Small intestine (tissue), 7 donors: Measurements from ENCODE around the gene BLOC1S5. TPM values are rescaled to one million over a fixed set of nuclear protein-coding genes. Genes with fewer than 3 reads are reported as not detected.

Experiments used
- DNase-seq, 2 donors: peaks; one replicate each; pipeline versions ENCODE4 v3.0.0 to v3.0.0-alpha.2; 2013
- FAIRE-seq: peaks from 2 replicates; lab custom pipeline; 2012; peaks lifted over from hg19 to GRCh38; lab: Jason Lieb, UNC
- H3K27ac ChIP-seq, 3 donors: one replicate each; pipeline ENCODE4 v1.5.1; 2013; ENCODE audit warnings: low read length in 2 of 3, mild to moderate bottlenecking in 2 of 3, control low read depth in 1 of 3, inconsistent platforms in 1 of 3, low read depth in 1 of 3, moderate library complexity in 1 of 3
- H3K27me3 ChIP-seq, 3 donors: one replicate each; pipeline ENCODE4 v1.6.1; 2013; ENCODE audit warnings: low read length in 3 of 3, inconsistent platforms in 1 of 3; ENCODE audit not compliant: control insufficient read depth in 3 of 3, insufficient read depth in 3 of 3
- H3K36me3 ChIP-seq, 3 donors: one replicate each; pipeline ENCODE4 v1.6.1; 2013; ENCODE audit warnings: low read length in 3 of 3, inconsistent platforms in 1 of 3, low read depth in 1 of 3, mild to moderate bottlenecking in 1 of 3, moderate library complexity in 1 of 3; ENCODE audit not compliant: control insufficient read depth in 3 of 3, insufficient read depth in 2 of 3
- H3K4me1 ChIP-seq, 3 donors: one replicate each; pipeline ENCODE4 v1.6.1; 2013; ENCODE audit warnings: low read length in 2 of 3, inconsistent platforms in 1 of 3, low read depth in 1 of 3, mild to moderate bottlenecking in 1 of 3, moderate library complexity in 1 of 3; ENCODE audit not compliant: control insufficient read depth in 3 of 3, insufficient read depth in 2 of 3
- H3K4me3 ChIP-seq, 3 donors: one replicate each; pipeline ENCODE4 v1.5.1; 2013; ENCODE audit warnings: low read length in 3 of 3, control low read depth in 1 of 3, inconsistent platforms in 1 of 3, low read depth in 1 of 3, mild to moderate bottlenecking in 1 of 3, moderate library complexity in 1 of 3
- H3K9me3 ChIP-seq, 2 donors: one replicate each; pipeline ENCODE4 v1.6.1; 2013; ENCODE audit warnings: low read depth in 1 of 2, low read length in 1 of 2; ENCODE audit not compliant: control insufficient read depth in 2 of 2, insufficient read depth in 1 of 2
- WGBS, 3 donors: extraction: QIAGEN DNeasy Blood & Tissue Kit; methylation state at CpG; one replicate each; pipeline ENCODE4 v1.1.7; 2013; 5-methylcytosine and 5-hydroxymethylcytosine counted together
- polyA plus RNA-seq, 4 donors: library from polyadenylated mRNA; stranded (reverse) in 3 of 4; unstranded in 1 of 4; fragments of 200-250 nt in 3 of 4; fragments of 120-200 nt in 1 of 4; gene quantifications; one replicate each; pipeline versions ENCODE4 v1.2.1 to v1.2.3, GENCODE V29; 2013
- donor health status: healthy with polysubstance abuse.
- donor health status: control.
- donor health status: control.
- donor health status: Bipolar disorder and iron deficiency.
- donor health status: healthy.

Gene BLOC1S5
- polyA plus RNA-seq, 4 donors = 3.2 to 14.2 (median 8.5) TPM

DNA sequence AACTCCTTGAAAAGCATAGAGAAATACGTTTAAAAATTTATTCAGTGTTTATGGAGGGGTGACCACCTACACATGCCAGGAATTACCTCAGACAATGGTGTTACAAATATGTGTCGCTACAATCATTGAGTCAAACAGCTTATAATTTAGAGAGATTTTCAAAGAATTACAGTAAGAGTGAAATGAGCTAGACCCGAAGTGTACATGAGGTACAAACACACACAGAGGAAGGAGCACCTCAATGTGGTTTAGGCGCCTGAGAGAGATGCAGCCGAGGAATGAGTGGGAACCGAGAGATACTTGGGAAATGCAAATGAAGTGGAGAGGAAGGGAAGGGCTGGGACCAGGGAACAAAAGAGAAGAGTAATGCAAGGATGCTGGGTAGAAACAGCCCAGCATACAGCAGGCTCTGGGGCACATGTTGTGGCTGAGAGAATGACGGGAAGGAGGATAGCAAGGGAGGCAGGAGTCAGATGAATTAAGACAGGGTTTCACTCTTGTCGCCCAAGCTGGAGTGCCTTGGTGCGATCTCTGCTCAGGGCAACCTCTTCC, 22.6 kb upstream of the BLOC1S5 start:
- 80 to 90% (median 85%) methylated on average over 9 of the region's 9 CpGs for WGBS, 3 donors
- Histone ChIP-seq H3K9me3 (no peaks in the 10 kb centered on the region), H3K36me3 (peaks cover 4 to 11% (median 4%) of the 10 kb centered on the region in 3 donors), H3K4me3 (no peak overlapping the region), H3K27ac (no peak overlapping the region), H3K4me1 (peaks cover 0 to 5% (median 0%) of the 10 kb centered on the region in 3 donors), H3K27me3 (no peaks in the 10 kb centered on the region)
- FAIRE-seq (no peak), DNase-seq (no peak)

DNA sequence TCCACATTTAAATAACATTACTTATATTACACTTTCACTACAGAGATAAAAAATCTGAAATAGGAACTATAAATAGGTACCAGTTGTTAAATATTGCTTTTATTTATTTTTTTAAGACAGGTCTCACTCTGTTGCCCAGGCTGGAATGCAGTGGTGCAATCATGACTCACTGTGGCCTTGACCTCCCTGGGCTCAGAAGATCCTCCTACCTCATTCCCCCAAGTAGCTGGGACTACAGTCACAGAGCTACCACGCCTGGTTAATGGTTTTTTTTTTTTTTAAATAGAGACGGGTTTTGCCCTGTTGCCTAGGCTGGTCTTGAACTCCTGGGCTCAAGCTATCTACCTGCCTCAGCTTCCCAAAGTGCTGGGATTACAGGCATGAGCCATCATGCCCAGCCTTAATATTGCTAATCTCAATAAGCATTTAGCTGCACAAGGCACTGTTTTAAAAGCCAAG, 20.9 kb upstream of the BLOC1S5 start:
- no peak for DNase-seq
- no peak for FAIRE-seq

DNA sequence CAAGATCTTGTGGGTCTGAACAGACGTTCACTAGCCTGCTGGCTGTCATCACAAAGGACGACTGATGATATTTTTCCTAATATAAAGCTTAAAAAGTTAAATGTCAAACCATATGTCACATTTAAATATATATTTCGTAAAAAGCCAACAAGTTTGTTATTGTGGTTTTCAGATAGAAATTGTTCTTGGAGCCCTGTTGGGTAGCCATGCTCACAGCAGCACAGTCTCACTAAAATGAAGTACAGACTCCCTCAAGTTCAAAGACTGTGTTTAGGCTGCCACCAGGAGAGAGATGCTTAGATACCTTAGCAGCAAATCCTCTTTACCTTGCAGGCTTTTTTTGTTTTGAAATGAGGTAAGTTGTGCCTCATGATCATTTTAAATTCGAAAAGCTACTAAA, 20.4 kb upstream of the BLOC1S5 start:
- no peaks in the 10 kb centered on the region for H3K9me3 ChIP-seq
- peaks cover 0 to 8% (median 2%) of the 10 kb centered on the region in 3 donors for H3K4me1 ChIP-seq
- DNase-seq (no peak), FAIRE-seq (no peak)
- H3K36me3 ChIP-seq = peaks cover 2 to 10% (median 4%) of the 10 kb centered on the region in 3 donors
- H3K27ac ChIP-seq = no peak overlapping the region
- no peaks in the 10 kb centered on the region for H3K27me3 ChIP-seq
- WGBS, 3 donors = 64 to 89% (median 72%) methylated on average over 4 of the region's 4 CpGs
- no peak overlapping the region for H3K4me3 ChIP-seq

More for the DNA sequence above, 20.9 kb upstream of the BLOC1S5 start:
- Histone ChIP-seq H3K27ac (no peak overlapping the region), H3K9me3 (no peaks in the 10 kb centered on the region), H3K4me3 (no peak overlapping the region), H3K36me3 (peaks cover 2 to 11% (median 4%) of the 10 kb centered on the region in 3 donors), H3K27me3 (no peaks in the 10 kb centered on the region), H3K4me1 (peaks cover 0 to 5% (median 2%) of the 10 kb centered on the region in 3 donors)
- WGBS, 3 donors = 44 to 65% (median 49%) methylated on average over 2 of the region's 2 CpGs

DNA sequence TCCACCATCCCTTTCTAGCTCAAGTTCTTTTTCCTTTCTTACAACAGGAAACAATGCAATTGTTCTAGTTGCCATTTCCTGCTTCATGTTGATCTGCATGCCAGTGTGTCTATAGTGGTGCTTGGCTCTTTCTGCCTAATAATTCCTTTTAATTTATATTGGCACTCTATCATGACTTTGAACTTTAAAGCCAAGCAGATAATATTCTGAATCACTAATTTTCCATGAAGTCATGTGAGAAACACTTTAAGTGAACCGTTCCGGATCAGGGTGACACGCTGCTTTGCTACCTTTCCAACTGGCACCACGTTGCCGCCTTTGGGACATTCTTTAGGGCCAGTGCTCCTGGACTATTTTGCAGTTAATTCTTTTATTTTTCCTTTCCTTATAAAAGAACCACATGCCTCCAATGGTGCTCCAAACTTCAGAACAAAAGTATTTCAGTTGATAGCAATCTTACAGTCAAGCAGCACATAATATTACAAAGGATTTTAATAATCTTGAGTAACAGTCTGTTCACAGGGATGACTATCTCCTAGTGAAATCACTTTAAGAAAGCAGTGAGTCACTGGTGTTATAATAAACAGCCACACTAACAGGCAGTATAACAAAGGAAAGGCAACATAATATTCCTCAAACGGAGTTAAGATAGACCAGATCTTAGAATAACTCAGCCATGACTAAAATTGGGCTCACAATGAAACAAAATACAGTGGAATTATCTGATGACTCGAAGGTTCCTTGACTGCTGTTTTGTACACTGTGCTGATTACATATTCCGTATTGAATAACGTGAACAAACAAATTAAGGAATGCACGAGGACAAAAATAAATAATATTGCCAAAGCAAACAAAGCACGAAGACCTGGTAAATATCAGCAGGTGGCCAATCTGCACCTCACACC, 19.0 kb upstream of the BLOC1S5 start:
- FAIRE-seq (no peak), DNase-seq (no peak)
- no peaks in the 10 kb centered on the region for H3K9me3 ChIP-seq
- no peak overlapping the region for H3K4me3 ChIP-seq
- H3K4me1 ChIP-seq = peaks cover 0 to 8% (median 2%) of the 10 kb centered on the region in 3 donors
- H3K27me3 ChIP-seq = no peaks in the 10 kb centered on the region
- peaks cover 0 to 5% (median 4%) of the 10 kb centered on the region in 3 donors for H3K36me3 ChIP-seq
- 66 to 82% (median 69%) methylated on average over 11 of the region's 11 CpGs for WGBS, 3 donors
- H3K27ac ChIP-seq = no peak overlapping the region

DNA sequence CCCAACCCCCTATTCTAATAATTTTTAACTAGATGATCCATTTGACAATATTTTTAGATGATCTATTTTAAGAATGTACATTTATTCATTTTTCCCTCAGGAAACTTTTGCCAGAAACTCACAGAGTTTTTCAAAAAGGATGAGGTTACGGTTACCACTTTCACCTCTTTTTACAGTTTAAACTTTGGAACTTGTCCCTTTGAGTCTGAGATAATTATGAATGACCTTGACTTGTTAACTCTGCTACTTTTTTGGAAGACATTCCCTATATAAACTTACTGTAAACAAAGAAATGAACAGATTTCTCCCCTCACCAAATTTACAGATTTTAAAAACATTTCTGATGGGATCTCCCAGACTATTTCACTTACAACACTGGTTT, 18.4 kb upstream of the BLOC1S5 start:
- no peak for FAIRE-seq
- WGBS, 3 donors = 87 to 97% (median 90%) methylated on average over 1 of the region's 1 CpG
- peaks cover 0 to 8% (median 2%) of the 10 kb centered on the region in 3 donors for H3K4me1 ChIP-seq
- H3K36me3 ChIP-seq = peaks cover 0 to 5% (median 0%) of the 10 kb centered on the region in 3 donors
- no peaks in the 10 kb centered on the region for H3K9me3 ChIP-seq
- no peak for DNase-seq
- H3K4me3 ChIP-seq = no peak overlapping the region
- no peaks in the 10 kb centered on the region for H3K27me3 ChIP-seq
- no peak overlapping the region for H3K27ac ChIP-seq

DNA sequence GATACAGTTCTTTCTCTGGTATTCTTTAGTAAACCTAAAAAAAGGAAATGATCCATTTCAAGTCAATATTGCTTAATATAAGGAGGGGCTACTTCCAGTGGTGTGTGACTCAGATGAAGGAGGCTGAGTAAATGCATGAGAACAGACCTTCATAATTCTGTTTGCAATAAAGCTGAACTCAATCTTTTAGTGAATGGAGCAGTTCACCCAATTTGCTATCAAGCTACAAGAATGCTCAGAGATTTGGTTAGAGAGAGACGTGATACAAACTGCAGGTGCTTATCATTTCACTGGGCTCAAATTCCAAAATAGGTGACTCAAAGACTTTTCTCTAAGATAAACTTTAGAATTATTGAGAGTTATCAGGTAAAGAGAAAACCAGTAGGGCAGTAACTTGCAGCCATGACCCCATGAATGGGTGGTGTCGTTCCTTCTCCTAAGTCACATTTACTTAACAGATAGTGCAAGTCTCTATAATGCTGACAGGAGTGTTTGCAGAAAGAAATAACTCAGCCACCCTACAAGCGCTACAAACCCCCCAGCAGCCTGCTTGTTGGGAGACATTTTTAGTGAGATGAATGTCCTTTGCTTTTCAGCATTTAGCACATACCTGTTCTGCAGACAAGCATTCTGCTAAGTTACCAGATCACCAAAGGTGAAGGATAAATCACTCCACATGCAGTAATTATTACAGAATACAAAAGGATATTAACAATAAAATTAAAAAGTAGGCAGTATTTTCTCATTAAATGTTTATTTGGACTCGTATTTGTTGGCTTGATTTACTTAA, 16.4 kb upstream of the BLOC1S5 start:
- no peaks in the 10 kb centered on the region for H3K9me3 ChIP-seq
- FAIRE-seq (no peak), DNase-seq (peak; percentile 46 to 61)
- H3K27me3 ChIP-seq = no peaks in the 10 kb centered on the region
- H3K4me1 ChIP-seq = peaks cover 0 to 8% (median 2%) of the 10 kb centered on the region in 3 donors
- H3K4me3 ChIP-seq = no peak overlapping the region
- H3K36me3 ChIP-seq = no peaks in the 10 kb centered on the region
- WGBS, 3 donors = 42 to 68% (median 56%) methylated on average over 4 of the region's 4 CpGs
- peak overlapping the region in 1 of 3 donors; percentile 25 for H3K27ac ChIP-seq

DNA sequence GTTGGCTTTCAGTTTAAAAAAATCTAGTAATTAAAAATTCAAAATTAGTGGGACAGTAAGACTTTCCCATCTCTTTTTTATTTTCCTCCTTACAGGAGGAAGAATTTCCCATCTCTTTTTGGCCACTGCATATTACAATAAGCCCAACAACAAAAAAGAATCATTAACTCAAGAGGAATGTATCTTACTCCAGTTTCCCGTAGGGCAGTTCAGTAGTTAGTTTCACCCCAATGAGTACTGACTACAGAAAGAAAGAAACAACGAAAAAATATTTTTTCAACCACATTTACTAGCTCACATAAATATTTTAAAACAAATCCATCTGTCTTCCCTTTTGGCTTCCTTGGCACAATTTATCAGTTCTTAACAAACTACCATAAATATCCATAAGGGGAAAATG, 14.9 kb upstream of the BLOC1S5 start:
- no peak overlapping the region for H3K27ac ChIP-seq
- no peak for FAIRE-seq

DNA sequence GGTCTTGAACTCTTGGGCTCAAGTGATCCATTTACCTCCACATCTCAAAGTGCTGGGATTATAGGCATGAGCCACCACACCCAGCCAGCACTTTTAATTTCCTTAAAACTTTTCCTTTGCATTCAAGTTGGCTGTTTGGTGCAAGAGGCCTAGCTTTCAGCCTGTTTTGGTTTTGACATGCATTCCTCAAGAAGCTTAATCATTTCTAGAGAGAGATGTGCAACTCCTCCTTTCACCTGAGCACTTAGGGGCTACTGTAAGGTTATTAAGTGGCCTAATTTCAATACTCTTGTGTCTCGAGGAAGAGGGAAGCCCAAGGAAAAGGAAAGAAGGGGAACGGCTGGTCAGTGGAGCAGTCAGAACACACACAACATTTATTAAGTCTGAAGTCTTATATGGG, 13.8 kb upstream of the BLOC1S5 start:
- DNase-seq = no peak
- FAIRE-seq = no peak
- Histone ChIP-seq H3K4me3 (no peak overlapping the region), H3K4me1 (peaks cover 0 to 8% (median 2%) of the 10 kb centered on the region in 3 donors), H3K27ac (no peak overlapping the region), H3K27me3 (no peaks in the 10 kb centered on the region), H3K36me3 (no peaks in the 10 kb centered on the region), H3K9me3 (no peaks in the 10 kb centered on the region)
- WGBS, 3 donors = 82 to 97% (median 89%) methylated on average over 2 of the region's 2 CpGs

More for the DNA sequence above, 14.9 kb upstream of the BLOC1S5 start:
- Histone ChIP-seq H3K4me1 (peaks cover 0 to 8% (median 2%) of the 10 kb centered on the region in 3 donors), H3K4me3 (no peak overlapping the region), H3K27me3 (no peaks in the 10 kb centered on the region), H3K9me3 (no peaks in the 10 kb centered on the region), H3K36me3 (no peaks in the 10 kb centered on the region)
- no peak for DNase-seq
- 81 to 98% (median 97%) methylated on average over 2 of the region's 2 CpGs for WGBS, 3 donors
